T-helper 22 cell (primary cell): ENCODE measurements around the gene IFI27.

Experiments
- DNase-seq: peaks from one replicate; pipeline ENCODE4 v3.0.0-alpha.2; 2020; ENCODE audit warnings: low read depth

The IFI27 gene

DNA sequence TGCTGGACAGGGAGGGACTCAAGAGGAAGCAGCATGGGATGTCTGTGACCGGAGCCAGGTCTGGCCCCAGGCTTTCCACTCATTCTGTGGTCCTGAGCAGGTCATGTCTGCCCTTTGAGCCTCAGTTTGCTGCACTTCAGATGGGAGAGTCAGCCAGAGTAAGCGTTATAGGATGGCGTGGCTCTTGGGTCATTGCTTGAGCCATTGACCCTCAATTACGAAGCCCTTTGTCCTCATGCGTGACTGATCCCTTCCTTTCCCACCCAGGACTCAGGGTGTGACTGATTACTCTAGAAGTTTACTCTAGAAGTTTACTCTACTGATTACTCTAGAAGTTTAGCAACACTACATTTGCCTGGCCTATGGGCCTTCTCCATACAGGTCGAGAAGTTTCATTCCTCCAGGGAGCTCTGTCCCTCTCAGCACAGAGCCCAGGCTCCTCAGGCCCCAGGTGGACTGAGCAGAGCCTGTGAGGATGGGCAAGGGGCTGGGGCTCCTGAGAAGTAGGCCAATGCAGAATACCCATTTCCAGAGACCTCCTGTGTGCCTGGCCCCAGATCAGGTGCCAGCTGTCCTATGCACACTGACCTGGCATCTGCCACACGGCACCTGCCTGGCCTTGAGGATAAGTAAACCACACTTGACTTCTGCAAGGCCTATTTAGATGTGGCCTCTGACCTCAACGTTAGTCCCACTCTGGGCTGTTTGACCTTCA lies 7.6 kb upstream of the IFI27 start:
- DNase-seq: no peak

DNA sequence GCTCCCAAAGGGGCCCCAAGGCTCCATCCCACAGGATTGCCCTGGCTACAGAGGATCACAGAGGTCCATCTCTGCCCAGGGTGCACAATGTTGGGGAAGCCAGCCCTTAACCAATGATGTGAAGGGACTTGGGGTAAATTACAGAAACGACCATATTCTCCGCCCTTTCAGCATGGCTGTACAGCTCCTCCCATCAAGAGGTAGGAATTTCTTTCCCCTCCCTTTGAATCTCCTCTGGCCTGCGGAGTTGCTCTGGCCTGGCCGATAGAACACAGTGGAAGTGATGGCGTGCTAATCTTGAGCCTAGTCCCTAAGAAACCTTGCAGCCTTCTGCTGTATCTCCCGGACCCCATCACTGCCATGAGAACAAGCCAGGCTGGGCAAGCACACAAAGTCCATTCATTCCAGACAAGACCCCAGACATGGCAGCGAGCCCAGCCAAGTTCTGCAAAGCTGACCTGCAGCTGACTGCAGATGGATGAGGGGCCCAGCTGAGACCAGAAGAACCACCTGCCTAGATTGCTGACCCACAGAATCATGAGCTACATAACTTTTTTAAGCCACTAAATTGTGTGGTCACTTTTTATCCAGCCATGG lies 6.9 kb upstream of the IFI27 start:
- DNase-seq: no peak

DNA sequence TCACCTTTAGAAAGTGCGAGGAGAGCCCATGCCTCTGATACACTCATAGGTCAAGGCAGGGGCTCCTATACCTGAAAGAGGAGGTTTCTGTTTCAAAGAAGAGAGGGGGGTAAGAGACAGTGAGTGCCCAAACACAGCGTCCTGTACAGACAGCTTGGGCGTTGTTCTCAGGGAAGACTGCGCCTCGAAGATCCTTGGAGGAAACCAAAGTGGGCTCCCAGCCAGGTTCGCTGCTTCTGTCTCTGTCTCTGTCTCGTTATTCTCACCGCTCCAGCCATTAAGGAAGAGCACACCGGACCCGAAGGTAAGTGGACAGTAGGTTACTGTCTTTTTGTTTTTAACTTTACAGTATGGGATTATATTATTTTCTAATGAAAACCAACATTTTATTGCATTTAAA lies 5.8 kb upstream of the IFI27 start:
- DNase-seq: no peak

DNA sequence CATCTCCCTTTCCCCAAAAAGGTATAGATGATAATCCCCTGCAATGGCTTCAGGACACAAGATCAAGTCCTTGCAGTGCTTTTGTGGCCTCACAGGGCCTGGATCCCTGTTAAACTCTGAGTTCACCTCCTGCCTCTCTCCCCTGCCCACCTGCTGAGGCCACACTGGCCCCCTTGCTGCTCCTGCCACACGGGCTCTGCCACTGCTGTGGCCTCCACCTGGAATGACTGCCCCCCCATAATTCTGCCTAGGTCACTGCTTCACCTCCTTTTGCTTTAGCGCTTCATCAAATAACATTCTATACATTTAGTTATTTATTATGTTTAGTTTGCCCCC lies 653 bp upstream of the IFI27 start:
- no peak for DNase-seq

DNA sequence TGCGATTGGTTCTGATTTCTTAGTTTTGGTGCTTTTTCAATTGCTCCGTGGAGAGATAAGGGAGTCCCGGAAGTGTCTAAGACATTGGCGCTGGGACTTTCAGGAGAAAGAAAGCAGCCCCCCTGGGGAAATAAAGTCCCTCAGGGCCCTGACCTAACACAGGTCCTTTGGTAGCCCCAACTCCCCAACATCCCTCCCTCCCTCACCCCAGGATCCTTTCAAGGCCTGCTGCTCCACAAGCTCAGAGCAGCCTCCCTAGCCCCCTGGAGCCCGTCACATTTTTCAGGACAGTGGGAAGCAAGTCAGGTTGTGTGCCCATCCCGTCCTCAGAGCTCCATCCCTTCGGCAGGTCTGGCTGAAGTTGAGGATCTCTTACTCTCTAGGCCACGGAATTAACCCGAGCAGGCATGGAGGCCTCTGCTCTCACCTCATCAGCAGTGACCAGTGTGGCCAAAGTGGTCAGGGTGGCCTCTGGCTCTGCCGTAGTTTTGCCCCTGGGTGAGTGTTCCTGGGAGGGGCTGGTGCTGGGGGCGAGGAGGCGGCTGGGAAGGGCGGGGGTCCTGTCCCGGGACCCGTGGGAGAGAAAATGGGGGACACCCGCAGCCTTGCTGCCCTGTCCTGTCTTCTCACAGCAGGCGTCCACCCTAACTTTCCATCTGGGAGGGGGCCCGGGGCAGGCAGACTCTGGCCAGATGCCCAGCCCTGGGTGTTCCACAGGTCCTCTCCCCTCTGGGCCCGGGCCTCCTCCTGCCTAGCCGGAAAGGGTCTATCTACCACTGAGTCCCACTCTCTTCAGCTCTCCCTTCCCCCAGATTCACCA lies 950 bp downstream of the IFI27 start:
- DNase-seq: no peak

DNA sequence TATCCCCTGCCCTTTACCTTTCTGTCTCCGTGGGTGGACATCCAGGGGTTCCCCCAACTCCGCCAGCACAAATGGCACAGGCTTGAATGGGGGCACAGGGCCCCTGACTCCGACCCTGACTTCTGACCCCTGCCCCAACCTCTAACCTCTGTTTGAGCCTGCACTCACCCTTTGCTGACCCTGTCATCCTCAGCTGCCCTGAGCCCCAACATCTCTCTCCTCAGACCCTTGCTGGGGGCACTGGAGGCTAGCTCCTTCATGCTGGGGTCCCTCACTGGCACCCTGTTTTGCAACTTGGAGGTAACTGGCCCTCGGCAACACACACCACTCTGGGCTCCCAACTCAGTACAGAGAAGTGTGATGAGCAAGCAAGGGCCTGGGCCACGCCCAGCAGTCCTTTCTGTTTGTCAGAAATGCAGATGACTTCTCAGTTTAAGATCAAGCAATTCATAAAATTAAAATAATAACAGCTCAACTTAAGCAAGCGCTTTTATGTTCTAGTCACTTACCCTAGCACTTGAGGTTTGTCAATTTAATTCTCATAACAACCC lies 2.1 kb downstream of the IFI27 start:
- no peak for DNase-seq

DNA sequence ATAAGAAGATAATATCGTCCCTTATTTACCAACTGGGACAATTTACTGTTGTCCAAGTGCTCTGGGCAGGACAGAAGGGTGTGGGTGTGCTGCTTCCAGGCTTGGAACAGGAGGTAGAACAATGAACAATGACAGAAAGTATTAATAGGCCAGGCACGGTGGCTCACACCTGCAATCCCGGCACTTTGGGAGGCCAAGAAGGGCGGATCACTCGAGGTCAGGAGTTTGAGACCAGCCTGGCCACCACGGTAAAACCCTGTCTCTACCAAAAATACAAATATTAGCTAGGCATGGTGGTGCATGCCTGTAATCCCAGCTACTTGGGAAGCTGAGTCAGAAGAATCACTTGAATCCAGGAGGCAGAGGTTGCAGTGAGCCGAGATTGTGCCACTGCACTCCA lies 2.5 kb downstream of the IFI27 start:
- DNase-seq: no peak

DNA sequence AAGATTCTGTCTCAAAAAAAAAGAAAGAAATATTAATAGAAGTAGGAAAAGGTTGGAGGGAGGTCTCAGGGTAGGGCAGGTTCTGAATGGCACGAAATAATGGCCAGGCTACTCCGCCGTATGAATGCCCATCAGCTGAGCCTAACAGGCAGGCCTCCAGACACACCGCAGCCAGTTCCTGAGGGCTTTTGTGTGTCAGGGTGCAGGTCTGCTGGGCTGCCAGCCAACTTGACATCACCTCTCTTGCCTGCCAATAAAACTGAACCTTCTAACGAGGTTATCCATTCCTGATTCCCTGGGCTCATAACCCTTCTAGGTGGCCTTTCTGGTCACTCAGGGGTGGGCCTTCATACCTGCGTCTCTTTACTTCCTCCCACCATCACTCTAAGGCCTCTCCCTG lies 3.0 kb downstream of the IFI27 start:
- DNase-seq: no peak

DNA sequence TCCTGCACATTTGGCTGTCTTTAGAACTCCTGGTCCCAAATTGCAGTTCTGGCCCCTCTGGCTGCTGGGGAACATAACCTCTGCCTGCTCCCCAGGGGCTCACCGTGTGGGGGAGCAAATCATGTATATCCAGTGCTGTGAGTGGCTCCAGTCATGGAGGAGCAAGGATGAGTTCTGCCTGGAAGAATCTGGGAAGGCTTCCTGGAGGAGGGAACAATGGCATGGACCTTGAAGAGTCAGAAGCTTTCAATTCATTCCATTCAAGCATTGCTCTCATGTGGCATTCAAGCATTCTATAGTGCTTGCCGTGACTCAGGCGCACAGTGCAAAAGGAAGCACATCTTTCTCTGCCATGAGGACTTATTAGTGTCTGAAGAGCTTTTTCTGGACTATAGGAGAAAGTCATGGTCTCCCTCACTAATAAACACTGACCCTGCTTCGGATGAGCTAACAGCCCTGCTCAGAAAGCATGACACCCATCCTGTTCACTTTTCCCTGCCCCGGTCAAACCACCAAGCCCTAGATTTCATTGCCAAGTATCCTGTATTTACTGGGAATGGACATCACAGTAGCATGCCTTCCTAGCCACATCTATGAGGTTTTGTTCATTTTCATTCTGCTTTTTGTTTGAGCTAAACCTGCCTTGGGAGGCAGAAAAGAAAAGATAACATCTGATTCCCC lies 3.5 kb downstream of the IFI27 start:
- DNase-seq: no peak

DNA sequence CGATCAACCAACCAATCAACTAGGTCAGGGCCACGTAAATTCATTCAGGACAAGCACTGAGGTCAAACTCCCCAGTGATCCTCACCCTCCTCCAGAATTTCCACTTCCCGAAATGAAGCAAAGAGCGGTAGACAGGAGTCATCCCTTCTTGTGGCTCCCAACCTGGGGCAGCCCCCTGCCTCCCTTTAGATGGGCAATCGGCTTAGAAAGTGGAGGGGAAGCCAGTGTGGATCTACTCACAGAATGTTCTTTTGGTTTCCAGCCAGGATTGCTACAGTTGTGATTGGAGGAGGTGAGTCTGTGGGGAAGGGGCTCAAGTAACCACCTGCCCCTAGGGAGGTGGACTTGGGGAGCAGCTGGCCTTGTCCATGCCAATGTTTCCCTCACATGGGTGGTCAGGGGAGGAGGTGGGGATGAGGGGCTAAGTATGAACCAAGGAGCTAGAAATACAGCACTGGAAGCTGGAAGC lies 4.1 kb downstream of the IFI27 start:
- DNase-seq: no peak

DNA sequence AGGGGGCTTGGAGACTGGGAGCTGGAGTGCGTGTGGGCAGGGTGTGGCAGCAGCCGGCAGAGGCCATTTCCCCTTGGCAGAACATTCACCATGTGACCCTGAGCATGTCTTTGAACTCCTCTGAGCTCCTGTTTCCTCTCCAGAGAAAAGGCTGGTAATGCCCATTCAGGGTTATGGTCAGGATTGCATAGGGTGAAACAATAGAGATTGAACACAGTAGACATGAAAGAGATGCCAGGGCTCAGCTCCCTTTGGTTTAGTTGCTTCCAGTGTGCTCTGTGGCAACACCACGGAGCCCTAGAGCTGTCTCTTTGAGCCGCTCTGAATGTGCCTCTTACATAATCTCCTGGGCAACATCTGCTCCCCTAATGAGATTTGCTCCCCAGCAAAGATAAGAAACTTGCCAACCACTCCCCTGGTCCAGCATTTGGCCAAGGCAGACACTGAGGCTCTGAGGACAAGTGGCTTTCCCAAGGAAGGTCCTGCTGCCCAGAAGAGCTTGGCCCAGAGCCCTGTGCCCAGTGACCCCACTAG lies 4.6 kb downstream of the IFI27 start:
- no peak for DNase-seq

DNA sequence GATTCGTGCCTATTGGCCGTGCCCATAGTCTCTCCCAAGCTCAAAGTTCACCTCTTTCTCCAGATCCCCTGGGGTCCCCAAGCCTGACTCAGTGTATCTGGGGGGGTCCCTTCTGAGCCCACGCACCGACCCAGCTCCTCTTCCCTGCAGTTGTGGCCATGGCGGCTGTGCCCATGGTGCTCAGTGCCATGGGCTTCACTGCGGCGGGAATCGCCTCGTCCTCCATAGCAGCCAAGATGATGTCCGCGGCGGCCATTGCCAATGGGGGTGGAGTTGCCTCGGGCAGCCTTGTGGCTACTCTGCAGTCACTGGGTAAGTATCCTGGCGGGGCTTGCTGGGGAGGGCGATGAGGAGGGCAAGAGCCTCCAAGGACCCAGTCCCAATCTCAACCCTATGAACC lies 5.1 kb downstream of the IFI27 start:
- DNase-seq: no peak

DNA sequence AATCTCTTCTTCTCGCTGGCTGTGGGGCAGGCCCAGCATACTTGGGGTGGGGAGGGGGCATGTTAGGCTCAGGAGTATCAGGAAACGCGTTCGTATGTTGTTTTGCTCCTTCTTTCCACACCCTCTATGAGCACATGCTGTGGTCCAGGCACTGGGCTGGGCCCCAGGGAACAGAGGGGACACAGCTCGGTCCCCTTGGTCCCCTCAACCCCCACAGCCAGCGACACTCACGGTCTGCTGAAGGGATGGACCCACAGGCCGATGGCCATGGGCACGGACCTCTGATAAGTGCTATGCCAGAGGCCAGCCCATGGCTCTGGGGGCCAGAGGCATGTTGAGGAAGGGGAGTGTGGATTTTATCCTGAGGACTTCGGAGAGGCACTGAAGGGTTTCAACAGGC lies 6.2 kb downstream of the IFI27 start:
- DNase-seq: no peak

DNA sequence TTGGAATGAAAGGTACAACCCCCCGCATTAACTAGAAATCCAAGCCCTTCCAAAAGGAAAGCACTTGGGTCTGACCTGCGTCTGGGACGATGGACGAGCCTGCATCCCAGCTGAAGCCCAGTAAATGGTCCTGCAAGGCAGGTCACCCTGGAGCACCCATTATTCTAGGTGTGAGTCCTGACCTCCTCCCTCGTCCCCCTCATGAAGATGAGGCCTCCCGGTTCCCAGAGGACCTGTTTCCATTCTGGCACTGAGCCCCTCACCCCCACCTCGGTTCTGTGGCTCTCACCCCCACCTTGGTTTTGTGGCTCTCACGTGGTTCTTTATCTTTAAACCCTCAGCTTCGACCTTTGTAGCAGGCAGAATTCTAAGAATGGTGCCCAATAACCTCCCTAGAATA lies 7.3 kb downstream of the IFI27 start:
- DNase-seq: no peak

DNA sequence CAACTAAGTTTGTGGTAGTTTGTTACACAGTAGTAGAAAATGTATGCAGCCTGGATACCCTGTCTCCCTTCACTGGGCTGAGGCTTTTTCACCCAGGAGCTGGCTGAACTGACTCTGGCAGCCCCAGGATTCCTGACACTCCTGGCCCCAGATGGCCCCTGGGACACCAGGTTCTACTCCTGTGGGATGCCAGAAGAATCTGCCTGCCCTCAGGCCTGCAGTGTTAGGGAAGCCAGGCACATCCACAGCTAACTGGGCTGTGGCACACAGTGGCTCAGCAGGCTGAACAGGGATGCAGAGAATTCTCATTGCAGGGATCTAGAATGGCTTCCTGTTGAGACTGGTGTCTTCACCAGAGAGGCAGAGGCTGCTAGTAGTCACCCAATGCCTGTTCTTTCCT lies 8.5 kb downstream of the IFI27 start:
- DNase-seq: no peak

DNA sequence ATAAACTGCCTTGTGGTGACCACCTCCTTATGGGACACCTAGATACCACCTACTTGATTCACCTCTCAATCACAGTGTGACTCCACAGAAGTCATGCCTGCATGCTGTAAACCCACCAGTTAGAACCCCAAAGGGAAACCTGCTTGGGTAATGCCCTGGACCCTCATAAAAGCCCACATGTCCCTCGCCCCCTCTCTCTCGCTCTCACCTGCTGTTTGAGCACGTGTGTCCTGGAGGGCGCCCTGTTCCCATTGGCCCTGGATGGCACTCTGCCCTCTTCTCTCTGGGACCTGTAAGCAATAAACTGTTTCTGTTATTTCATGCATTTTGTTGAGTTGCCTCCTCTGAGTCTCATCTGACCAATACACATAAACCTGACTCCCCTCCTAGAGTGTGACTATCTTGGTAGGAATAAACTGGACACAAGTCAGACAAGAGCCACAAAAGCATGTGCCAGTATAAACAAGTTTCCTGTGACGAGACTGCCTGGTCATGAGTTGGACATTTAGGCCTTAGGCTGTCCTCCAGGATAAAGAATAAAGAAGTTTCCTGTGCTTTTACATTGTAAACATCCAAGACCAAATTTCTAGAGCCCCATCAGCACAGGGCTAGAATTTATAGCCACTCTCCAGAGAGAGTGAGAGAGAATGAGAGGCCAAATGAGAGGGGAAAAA lies 10.3 kb downstream of the IFI27 start:
- DNase-seq: no peak

DNA sequence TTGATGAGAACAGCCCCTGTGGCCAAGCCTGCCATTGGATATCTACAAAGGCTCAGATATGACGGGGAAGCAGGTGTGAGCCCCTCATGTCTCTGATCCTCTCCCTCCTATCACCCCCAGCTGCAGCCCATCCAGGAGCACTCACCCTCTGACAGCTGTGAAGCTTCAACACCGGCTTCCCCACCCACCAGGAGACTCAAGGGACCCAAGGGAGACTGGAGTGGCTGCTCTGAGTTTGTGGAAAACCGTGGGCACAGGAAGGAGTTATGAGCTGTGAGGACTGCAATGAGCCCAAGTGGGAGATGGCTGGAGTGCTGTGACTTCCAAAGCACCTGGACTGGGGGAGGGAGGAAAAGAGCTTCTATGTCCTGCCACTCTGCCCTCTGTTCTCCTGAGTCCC lies 10.9 kb downstream of the IFI27 start:
- DNase-seq: no peak

DNA sequence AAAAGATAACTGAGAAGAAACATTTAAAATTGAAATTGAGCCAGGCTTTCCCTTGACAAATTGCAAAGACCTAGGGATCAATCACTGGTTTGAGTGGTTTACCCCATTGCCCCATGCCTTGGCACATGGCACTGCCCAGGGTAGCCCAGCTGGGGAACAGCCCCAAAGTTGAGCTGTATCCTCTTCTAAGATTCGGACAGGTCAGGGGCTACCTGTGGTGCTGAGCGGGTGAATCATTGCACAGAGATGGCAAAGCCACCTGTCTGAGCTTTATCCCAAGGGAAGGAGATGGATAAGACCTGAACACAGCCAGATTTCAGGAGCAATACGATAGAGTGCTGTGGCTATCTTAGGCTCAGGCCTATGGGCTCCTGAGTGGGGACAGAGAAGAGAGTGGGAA lies 11.9 kb downstream of the IFI27 start:
- no peak for DNase-seq

DNA sequence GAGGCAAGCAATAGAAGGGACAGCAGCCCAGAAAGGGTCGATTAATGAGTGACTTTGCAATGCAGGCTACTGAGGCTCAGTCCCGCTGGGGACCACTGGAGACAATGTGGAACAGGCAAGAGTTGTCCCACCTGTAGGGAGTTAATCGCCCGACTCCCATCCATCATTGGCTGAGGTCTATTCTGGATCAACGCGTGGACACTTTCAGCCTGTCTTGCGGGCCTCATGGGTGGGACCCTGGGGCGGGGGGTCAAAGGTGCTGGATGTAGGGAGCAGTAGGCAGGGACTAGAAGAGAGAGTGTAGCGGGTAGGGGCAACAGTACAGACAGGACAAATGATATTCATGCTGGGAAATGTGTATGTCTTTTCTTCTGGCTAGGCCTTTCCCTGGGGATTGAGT lies 12.8 kb downstream of the IFI27 start:
- no peak for DNase-seq

DNA sequence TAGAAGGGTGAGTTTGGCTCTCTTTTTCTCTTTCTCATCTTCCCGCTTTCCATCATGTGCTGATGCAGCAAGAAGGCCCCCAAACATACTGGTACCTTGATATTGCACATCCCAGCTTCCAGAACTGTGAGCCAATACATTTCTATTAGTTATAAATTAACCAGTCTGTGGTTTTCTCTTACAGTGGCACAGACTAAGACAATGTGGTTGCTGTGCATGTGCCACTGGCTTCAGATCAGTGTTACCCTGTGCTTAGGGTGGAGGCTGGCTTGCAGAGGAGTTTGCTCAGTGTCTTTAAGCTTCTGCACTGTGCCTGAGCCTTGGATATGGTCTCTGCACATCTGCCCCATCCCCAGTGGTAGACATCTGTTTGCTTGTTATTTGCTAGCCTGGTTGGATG lies 13.3 kb downstream of the IFI27 start:
- DNase-seq: no peak

DNA sequence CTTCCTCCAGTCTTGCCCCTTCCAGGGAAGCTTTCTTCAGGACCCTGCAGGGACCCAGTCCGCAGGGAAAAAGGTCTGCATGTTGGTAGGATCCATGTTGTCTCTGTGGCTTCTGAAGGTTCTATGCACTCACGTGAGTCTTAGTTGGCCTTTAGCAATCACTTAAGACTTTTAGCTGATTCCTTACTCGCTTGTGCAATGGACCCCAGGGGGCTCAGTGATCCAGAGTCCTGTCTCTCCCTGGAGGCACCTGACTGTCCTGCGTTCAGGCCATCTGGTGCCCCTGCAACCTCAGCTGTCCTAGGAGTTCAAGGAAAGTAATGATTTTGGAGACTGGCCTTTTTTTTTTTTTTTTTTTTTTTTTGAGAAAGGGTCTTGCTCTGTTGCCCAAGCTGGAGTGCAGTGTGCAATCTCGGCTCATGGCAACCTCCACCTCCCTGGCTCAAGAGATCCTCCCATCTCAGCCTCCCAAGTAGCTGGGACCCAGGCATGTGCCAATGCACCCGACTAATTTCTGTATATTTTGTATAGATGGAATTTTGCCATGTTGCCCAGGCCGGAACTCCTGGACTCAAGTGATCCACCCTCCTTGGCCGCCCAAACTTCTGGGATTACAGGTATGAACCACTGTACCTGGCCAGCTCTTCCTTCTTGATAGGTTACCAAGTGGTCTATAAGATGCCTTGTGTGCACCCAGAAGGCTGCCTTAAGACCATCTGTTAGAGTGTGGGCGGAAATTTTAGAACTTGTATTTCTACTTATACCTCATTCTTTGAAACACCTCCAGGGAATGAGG lies 14.2 kb downstream of the IFI27 start:
- DNase-seq: no peak
